ENCODE measurements around the gene NSD1. TPM values are rescaled to one million over a fixed set of nuclear protein-coding genes. Genes with fewer than 3 reads are reported as not detected.

The NSD1 gene
- total RNA-seq, 1 donor from 2014 or later, result 103 TPM

GRCh38 chr5:177308740-177309139 is 175.2 kb downstream of the NSD1 start:
- Mint-ChIP-seq H3K4me3 (ENCODE audit: low read depth) (peak overlapping the region; percentile 17), H3K9me3 (no peaks in the 10 kb centered on the region), H3K27me3 (ENCODE audit: low read depth) (no peaks in the 10 kb centered on the region), H3K36me3 (ENCODE audit: low read depth) (peaks cover 48% of the 10 kb centered on the region), H3K27ac (no peak overlapping the region), H3K4me1 (ENCODE audit: low read depth) (peaks cover 52% of the 10 kb centered on the region)
- no peak for DNase-seq (ENCODE audit: low spot score)
- intact Hi-C loops (cut with micrococcal nuclease), result loop anchor here (2.0 kb wide), 2 partner anchors 192 to 196 kb away; no protein-coding TSS in a partner anchor

GRCh38 chr5:177309351-177310191 is 176.0 kb downstream of the NSD1 start:
- Mint-ChIP-seq H3K4me1 (ENCODE audit: low read depth) (peaks cover 49% of the 10 kb centered on the region), H3K27me3 (ENCODE audit: low read depth) (no peaks in the 10 kb centered on the region), H3K9me3 (no peaks in the 10 kb centered on the region), H3K27ac (peak overlapping the region; percentile 59), H3K4me3 (ENCODE audit: low read depth) (peak overlapping the region; percentile 78), H3K36me3 (ENCODE audit: low read depth) (peaks cover 40% of the 10 kb centered on the region)
- peak; percentile 70 for DNase-seq (ENCODE audit: low spot score)
- intact Hi-C loops (cut with micrococcal nuclease), result loop anchor here (2.0 to 5.0 kb wide), 3 partner anchors 53 to 197 kb away; no protein-coding TSS in a partner anchor

- no peak for DNase-seq (ENCODE audit: low spot score)
- intact Hi-C loops (cut with micrococcal nuclease), result loop anchor here (5.0 kb wide), 1 partner anchor 52 kb away; no protein-coding TSS in a partner anchor
- Mint-ChIP-seq H3K27me3 (ENCODE audit: low read depth) (no peaks in the 10 kb centered on the region), H3K36me3 (ENCODE audit: low read depth) (peaks cover 33% of the 10 kb centered on the region), H3K9me3 (no peaks in the 10 kb centered on the region), H3K27ac (no peak overlapping the region), H3K4me1 (ENCODE audit: low read depth) (peaks cover 44% of the 10 kb centered on the region), H3K4me3 (ENCODE audit: low read depth) (peak overlapping the region; percentile 92)
These were observed 176.8 kb downstream of the NSD1 start for GRCh38 chr5:177310332-177310731.

- peaks cover 28% of the 10 kb centered on the region for H3K36me3 Mint-ChIP-seq (ENCODE audit: low read depth)
- H3K27me3 Mint-ChIP-seq (ENCODE audit: low read depth), result no peaks in the 10 kb centered on the region
- intact Hi-C loops (cut with micrococcal nuclease), result loop anchor here (5.0 kb wide), 1 partner anchor 51 kb away; no protein-coding TSS in a partner anchor
- H3K9me3 Mint-ChIP-seq, result no peaks in the 10 kb centered on the region
- peak overlapping the region; percentile 92 for H3K4me3 Mint-ChIP-seq (ENCODE audit: low read depth)
- peak overlapping the region; percentile 71 for H3K27ac Mint-ChIP-seq
- H3K4me1 Mint-ChIP-seq (ENCODE audit: low read depth), result peaks cover 39% of the 10 kb centered on the region
- no peak for DNase-seq (ENCODE audit: low spot score)
These were observed 177.3 kb downstream of the NSD1 start for GRCh38 chr5:177310757-177311391.

GRCh38 chr5:177311392-177311722 is 177.8 kb downstream of the NSD1 start:
- intact Hi-C loops (cut with micrococcal nuclease), result loop anchor here (5.0 kb wide), 1 partner anchor 51 kb away; no protein-coding TSS in a partner anchor
- H3K4me3 Mint-ChIP-seq (ENCODE audit: low read depth), result peak overlapping the region; percentile 92
- no peak for DNase-seq (ENCODE audit: low spot score)
- H3K36me3 Mint-ChIP-seq (ENCODE audit: low read depth), result peaks cover 27% of the 10 kb centered on the region
- no peaks in the 10 kb centered on the region for H3K27me3 Mint-ChIP-seq (ENCODE audit: low read depth)
- H3K27ac Mint-ChIP-seq, result peak overlapping the region; percentile 52
- H3K4me1 Mint-ChIP-seq (ENCODE audit: low read depth), result peaks cover 42% of the 10 kb centered on the region
- H3K9me3 Mint-ChIP-seq, result no peaks in the 10 kb centered on the region

GRCh38 chr5:177311723-177312648 is 178.4 kb downstream of the NSD1 start, which contains the start of gene MXD3:
TSS of gene MXD3 (minus strand) at chr5:177311898. CDS start at chr5:177311830, 68 bp downstream.
- peak within 1 kb of the TSS; percentile 92 for H3K4me3 Mint-ChIP-seq (ENCODE audit: low read depth)
- intact Hi-C loops (cut with micrococcal nuclease), result loop anchor here (1.0 to 5.0 kb wide), 6 partner anchors 9 to 143 kb away; partner anchors contain the start of genes GRK6, LMAN2, PRELID1 and RAB24
- no peaks in the 10 kb centered on the region for H3K9me3 Mint-ChIP-seq
- DNase-seq (ENCODE audit: low spot score), result peak; percentile 97
- H3K27ac Mint-ChIP-seq, result peak within 1 kb of the TSS; percentile 89
- H3K27me3 Mint-ChIP-seq (ENCODE audit: low read depth), result no peaks in the 10 kb centered on the region
- H3K36me3 Mint-ChIP-seq (ENCODE audit: low read depth), result peaks cover 21% of the 10 kb centered on the region
- peaks cover 39% of the 10 kb centered on the region for H3K4me1 Mint-ChIP-seq (ENCODE audit: low read depth)

- Mint-ChIP-seq H3K4me1 (ENCODE audit: low read depth) (peaks cover 42% of the 10 kb centered on the region), H3K4me3 (ENCODE audit: low read depth) (peak overlapping the region; percentile 92), H3K9me3 (no peaks in the 10 kb centered on the region), H3K27ac (peak overlapping the region; percentile 89), H3K36me3 (ENCODE audit: low read depth) (peaks cover 24% of the 10 kb centered on the region), H3K27me3 (ENCODE audit: low read depth) (no peaks in the 10 kb centered on the region)
- peak; percentile 59 for DNase-seq (ENCODE audit: low spot score)
- intact Hi-C loops (cut with micrococcal nuclease), result loop anchor here (1.0 to 5.0 kb wide), 6 partner anchors 9 to 143 kb away; partner anchors contain the start of genes GRK6, LMAN2, PRELID1 and RAB24
These were observed 179.1 kb downstream of the NSD1 start for GRCh38 chr5:177312649-177313181.

- intact Hi-C loops (cut with micrococcal nuclease), result loop anchor here (2.0 to 5.0 kb wide), 3 partner anchors 37 to 77 kb away; partner anchors contain the start of gene LMAN2
- H3K4me1 Mint-ChIP-seq (ENCODE audit: low read depth), result peaks cover 49% of the 10 kb centered on the region
- no peak overlapping the region for H3K27ac Mint-ChIP-seq
- peaks cover 21% of the 10 kb centered on the region for H3K36me3 Mint-ChIP-seq (ENCODE audit: low read depth)
- H3K4me3 Mint-ChIP-seq (ENCODE audit: low read depth), result peak overlapping the region; percentile 92
- DNase-seq (ENCODE audit: low spot score), result no peak
- no peaks in the 10 kb centered on the region for H3K9me3 Mint-ChIP-seq
- no peaks in the 10 kb centered on the region for H3K27me3 Mint-ChIP-seq (ENCODE audit: low read depth)
These were observed 180.1 kb downstream of the NSD1 start for GRCh38 chr5:177313561-177314259.

GRCh38 chr5:177314376-177315342 is 181.1 kb downstream of the NSD1 start:
- Mint-ChIP-seq H3K36me3 (ENCODE audit: low read depth) (peaks cover 18% of the 10 kb centered on the region), H3K27ac (no peak overlapping the region), H3K27me3 (ENCODE audit: low read depth) (no peaks in the 10 kb centered on the region), H3K4me1 (ENCODE audit: low read depth) (peaks cover 41% of the 10 kb centered on the region), H3K9me3 (peaks cover 5% of the 10 kb centered on the region), H3K4me3 (ENCODE audit: low read depth) (no peak overlapping the region)
- intact Hi-C loops (cut with micrococcal nuclease), result loop anchor here (5.0 kb wide), 1 partner anchor 48 kb away; no protein-coding TSS in a partner anchor
- no peak for DNase-seq (ENCODE audit: low spot score)

GRCh38 chr5:177315411-177315810 is 181.8 kb downstream of the NSD1 start:
- no peaks in the 10 kb centered on the region for H3K27me3 Mint-ChIP-seq (ENCODE audit: low read depth)
- H3K9me3 Mint-ChIP-seq, result peaks cover 6% of the 10 kb centered on the region
- no peak overlapping the region for H3K4me3 Mint-ChIP-seq (ENCODE audit: low read depth)
- no peak overlapping the region for H3K27ac Mint-ChIP-seq
- intact Hi-C loops (cut with micrococcal nuclease), result no loop called here
- peaks cover 35% of the 10 kb centered on the region for H3K4me1 Mint-ChIP-seq (ENCODE audit: low read depth)
- H3K36me3 Mint-ChIP-seq (ENCODE audit: low read depth), result peaks cover 23% of the 10 kb centered on the region
- DNase-seq (ENCODE audit: low spot score), result no peak

Measured in activated T-helper 2 cell treated with anti-CD3 and anti-CD28 coated beads, Interferon-gamma antibody, Interleukin-2, Interleukin-4, amounts not matched to agents 10 μg/mL and 5 μg/mL and 100 μg/mL, durations not matched to agents 14 hours and 24 hours and 36 hours (primary cell).